ENCODE measurements around the gene HLA-DQA1.
"Not testable (repeated sequence)": the region's sequence is repeated elsewhere in the genome, so short reads cannot be mapped to it uniquely, and the experiment has no call there.

HLA-DQA1 gene

GRCh38 chr6:32622545-32623401 lies 14.4 kb upstream of the HLA-DQA1 start:
- DNase-seq (ENCODE audit: low read depth) = peak; percentile 27

GRCh38 chr6:32623693-32624092 lies 13.5 kb upstream of the HLA-DQA1 start:
- no peak for DNase-seq (ENCODE audit: low read depth)

- DNase-seq (ENCODE audit: low read depth) = no peak
Measured at GRCh38 chr6:32624565-32624964, 12.6 kb upstream of the HLA-DQA1 start.

DNA sequence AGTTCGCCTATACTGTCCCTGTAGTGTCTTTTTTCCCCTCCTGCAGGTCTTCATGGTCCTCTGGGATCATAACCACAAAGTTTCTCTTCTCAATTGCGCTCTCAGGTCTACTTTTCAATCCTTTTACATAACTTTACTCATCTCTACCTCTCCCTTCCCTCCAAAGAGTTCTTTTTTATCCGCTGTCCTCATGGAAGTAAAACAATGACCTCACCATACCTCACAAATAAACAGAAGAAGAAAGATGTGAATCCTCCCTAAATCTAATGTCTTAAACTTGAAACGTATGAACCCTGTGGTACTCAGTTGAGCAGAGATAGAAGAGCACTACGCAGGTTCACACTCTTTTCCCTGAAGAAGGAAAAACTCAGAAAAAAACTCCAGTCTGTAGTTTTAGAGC lies 12.1 kb upstream of the HLA-DQA1 start:
- no peak for DNase-seq (ENCODE audit: low read depth)

DNA sequence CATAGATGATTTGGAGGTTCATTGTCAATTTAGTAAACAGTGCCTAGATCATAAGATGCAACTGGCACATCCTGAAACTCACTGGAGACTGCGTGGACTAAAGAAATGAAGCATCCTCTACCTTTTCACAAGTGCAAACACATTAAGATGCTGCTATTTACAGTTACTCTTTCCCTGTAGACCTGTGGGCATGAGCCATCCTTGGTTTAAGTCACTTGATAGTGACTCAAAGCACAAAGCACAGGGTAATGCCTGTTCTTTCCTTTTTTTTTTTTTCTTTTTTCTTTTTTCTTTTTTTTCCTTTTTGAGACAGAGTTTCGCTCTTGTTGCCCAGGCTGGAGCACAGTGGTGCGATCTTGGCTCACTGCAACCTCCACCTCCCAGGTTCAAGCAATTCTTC lies 10.0 kb upstream of the HLA-DQA1 start:
- no peak for DNase-seq (ENCODE audit: low read depth)

GRCh38 chr6:32627831-32628230 lies 9.4 kb upstream of the HLA-DQA1 start:
- peak; percentile 21 for DNase-seq (ENCODE audit: low read depth)

GRCh38 chr6:32629793-32630192 lies 7.4 kb upstream of the HLA-DQA1 start:
- not testable (repeated sequence) for DNase-seq (ENCODE audit: low read depth)

GRCh38 chr6:32635526-32636123 lies 1.6 kb upstream of the HLA-DQA1 start:
- DNase-seq (ENCODE audit: low read depth) = no peak

GRCh38 chr6:32637883-32638282 lies 677 bp downstream of the HLA-DQA1 start:
- no peak for DNase-seq (ENCODE audit: low read depth)

DNA sequence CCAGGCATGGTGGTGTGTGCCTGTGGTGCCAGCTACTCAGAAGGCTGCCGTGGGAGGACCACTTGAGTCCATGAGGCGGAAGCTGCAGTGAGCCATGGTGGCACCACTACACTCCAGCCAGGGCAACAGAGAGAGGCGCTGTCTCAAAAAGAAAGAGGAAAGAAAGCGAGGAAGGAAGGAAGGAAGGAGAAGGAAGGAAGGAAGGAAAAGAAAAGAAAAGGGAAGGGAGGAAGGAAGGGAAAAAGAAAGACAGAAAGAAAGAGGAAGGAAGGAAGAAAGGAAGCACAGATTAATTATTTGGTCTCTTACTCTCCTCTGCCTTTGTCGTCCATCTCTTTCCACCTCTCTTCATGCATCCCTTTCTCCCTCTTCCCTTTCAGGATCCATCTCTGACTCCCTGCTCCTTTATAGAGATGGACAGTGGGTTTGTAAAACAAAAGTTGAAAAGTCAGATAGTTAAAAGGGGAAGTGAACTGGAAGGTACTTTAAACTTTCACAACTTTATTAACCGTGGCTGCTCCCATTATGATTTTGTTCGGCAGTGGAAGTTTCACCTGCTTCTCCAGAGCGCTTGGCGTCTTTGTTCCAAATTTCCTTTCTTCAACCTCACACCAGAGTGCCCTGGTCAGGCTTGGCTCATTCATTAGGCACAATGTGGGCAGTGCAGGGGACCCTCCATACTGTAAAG lies 1.5 kb downstream of the HLA-DQA1 start:
- no peak for DNase-seq (ENCODE audit: low read depth)

DNA sequence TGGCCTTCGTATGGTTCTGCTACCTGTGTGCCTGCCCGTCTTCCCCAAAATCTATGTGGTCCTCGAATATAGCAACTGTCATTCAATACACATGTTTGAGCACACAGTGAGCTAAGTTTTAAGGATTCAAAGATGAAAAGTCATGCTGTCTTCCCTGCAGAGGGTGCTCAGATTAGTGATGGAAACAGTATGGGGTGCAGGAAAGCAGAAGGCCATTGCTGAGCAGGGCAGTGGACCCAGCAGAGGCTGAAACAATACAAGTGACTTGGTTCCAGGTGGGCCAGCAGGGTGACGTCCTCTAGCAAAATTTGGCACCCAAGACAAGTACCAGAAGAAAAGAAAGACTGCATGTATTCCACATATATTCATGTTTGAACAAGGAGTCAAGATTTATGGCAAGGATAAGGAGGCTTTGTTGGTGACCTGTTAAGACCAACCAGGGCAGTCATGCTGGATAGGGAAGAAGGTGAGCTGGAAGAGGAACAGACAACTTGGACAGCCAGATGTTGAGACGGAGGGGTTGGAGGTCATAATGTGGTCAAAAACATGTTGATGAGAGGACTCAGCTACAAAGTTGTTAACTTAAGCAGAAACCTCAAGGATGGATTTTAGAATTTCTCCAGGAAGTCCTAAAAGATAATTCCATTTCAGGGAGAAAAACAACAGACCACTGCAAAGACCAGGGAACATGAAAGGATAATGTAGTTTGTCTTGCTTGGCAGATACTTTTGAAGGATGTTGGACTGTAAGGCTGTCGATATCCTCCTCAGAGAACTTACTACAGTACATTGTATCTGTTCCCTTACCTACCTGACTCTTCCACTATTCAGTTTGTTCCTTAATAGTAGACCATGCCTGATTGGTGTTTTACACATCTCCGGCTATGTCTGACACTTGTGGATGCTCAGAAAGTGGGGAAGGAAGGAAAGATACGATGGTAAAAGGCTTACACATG lies 2.5 kb downstream of the HLA-DQA1 start:
- DNase-seq (ENCODE audit: low read depth) = no peak

DNA sequence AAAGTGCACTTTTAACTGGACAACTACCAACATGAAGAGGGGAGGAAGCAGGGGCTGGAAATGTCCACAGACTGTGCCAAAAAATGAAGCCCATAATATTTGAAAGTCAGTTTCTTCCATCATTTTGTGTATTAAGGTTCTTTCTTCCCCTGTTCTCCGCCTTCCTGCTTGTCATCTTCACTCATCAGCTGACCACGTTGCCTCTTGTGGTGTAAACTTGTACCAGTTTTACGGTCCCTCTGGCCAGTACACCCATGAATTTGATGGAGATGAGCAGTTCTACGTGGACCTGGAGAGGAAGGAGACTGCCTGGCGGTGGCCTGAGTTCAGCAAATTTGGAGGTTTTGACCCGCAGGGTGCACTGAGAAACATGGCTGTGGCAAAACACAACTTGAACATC lies 3.9 kb downstream of the HLA-DQA1 start:
- DNase-seq (ENCODE audit: low read depth) = no peak

DNA sequence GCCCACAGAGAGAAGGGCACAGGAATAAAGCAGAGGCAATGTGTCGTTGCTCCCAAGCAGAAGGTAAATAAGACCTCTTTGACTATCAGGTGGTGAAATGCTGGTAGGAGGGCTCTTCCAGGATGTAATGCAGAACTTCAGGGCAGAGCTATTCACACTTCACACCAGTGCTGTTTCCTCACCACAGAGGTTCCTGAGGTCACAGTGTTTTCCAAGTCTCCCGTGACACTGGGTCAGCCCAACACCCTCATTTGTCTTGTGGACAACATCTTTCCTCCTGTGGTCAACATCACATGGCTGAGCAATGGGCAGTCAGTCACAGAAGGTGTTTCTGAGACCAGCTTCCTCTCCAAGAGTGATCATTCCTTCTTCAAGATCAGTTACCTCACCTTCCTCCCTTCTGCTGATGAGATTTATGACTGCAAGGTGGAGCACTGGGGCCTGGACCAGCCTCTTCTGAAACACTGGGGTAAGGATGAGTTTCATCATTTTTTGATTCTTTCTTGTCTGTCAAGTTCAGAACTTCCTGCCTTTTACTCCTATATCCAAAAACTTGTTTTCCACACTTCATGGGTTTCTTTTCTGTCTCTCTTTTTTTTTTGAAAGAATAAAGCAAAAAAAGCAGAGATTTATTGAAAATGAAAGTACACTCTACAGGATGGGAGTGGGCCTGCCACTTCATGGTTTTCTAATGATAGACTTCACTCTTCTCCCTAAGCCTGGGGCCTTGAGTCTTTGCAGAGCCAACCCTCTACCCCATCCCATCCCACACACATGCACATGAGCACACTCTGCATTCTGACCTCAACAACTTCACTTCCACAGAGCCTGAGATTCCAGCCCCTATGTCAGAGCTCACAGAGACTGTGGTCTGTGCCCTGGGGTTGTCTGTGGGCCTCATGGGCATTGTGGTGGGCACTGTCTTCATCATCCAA lies 4.8 kb downstream of the HLA-DQA1 start:
- not testable (repeated sequence) for DNase-seq (ENCODE audit: low read depth)

- DNase-seq (ENCODE audit: low read depth) = no peak
Measured at GRCh38 chr6:32642720-32643106, 5.5 kb downstream of the HLA-DQA1 start.

DNA sequence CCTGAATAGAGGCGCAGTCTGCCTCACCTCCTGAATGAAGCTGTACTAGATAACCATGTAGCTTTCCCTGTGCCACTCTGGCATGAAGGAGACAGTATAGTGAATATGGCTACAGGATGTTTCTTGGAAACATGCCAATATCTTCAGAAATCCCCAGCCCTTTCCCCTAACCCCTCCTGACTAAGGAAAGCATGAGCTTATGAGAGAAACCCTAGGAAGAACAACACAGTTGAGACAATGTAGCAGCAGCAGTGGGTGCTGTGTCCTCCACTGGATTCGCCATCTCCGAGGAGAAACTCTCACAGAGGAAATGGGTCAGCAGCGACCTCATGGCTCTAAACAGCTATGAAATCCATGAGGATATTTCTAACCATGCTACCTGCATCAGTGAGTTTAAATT lies 6.7 kb downstream of the HLA-DQA1 start:
- no peak for DNase-seq (ENCODE audit: low read depth)

DNA sequence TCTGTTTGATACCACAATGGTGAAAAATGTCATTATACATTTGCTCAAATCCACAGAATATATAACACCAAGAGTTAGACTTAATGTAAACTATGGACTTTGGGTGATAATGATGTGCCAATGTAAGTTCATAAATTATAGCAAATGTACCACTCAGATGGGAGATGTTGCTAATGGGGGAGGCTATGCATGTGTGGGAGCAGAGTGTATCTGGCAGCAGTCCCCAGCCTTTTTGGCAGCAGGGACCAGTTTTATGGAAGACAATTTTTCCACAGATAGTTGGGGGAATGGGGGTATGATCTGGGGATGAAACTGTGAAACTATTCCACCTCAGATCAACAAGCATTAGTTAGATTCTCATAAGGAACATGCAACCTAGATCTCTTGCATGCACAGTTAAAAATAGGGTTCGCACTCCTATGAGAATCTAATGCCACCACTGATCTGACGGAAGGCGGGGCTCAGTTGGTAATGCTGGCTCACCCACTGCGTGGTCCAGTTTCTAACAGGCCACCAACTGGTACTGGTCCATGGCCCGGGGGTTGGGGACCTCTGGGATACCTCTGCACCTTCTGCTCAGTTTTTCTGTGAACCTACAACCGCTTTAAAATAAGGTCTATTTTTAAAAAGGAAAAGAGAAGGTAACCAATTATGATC lies 8.0 kb downstream of the HLA-DQA1 start:
- DNase-seq (ENCODE audit: low read depth) = no peak

DNA sequence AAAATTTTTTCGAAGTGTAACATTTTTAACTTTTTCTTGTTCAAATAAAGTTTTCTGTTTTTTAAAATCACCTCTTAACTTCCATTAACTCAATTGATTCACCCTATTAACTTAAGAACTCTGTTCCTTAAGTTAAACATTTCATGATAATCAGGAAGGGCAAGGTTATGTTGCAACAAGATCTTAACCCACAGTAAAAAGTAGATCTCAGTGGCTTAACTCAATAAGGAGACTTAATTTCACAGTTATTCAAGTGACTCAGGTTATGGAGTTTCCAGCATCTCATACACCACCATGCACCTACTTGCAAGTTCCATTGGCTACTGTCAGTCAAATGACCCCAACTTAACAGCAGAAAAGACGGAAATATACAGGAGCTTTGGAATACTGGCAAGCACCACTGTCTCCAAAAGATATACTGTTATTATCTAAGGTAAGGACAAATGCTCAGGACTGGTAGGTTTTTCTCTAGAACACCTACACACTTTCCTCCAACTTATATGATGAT lies 18.1 kb downstream of the HLA-DQA1 start:
- DNase-seq (ENCODE audit: low read depth) = no peak

GRCh38 chr6:32657329-32657728 lies 20.1 kb downstream of the HLA-DQA1 start:
- DNase-seq (ENCODE audit: low read depth) = not testable (repeated sequence)

DNA sequence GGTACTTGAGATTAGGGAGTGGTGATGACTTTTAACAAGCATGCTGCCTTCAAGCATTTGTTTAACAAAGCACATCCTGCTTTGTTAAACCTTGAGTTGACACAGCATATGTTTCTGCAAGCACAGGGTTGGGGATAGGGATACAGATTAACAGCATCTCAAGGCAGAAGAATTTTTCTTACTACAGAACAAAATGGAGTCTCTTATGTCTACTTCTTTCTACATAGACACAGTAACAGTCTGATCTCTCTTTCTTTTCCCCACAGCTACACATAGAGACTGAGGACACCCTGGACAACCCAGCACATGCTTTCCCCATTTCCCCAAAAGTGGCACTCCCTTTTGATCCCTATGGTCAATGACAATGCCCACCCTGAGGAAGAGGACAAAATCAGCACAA lies 20.6 kb downstream of the HLA-DQA1 start:
- not testable (repeated sequence) for DNase-seq (ENCODE audit: low read depth)

DNA sequence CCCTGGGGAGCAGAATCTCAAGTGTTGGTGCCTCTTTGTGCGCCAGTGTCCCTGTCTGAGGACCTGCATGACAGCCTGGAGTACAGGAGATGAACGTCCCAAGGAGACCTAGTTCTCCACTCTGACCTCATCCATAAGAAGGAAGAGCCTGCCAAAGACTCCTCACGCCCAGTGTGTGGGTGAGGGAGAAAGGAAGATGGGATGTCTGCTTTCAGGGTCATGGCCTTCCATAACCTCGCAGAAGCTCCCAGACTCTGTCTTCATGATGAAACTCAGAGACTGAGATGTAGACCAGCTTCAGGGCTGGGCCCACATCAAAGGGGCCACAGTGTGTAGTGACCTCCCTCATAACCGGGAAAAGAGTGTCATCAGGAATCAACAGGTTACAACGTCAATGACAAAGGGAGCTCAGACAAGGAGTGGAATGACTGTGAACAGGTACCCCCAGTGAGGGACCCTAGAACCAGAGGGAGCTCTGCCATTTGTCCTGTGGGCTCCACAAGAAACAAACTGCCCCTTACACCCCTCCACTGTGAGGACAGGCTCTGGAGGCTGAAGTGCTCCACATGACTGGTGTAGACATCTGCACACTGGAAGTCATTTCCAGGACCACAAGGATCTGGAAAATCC lies 21.2 kb downstream of the HLA-DQA1 start:
- no peak for DNase-seq (ENCODE audit: low read depth)
